Type B pancreatic cell (in vitro differentiated cells): ENCODE measurements around the gene ZMYND11. TPM values are rescaled to one million over a fixed set of nuclear protein-coding genes. Genes with fewer than 3 reads are reported as not detected.

ENCODE experiments used
- DNase-seq: peaks from one replicate; pipeline ENCODE4 v3.0.0; 2021; ENCODE audit warnings: mixed read lengths; ENCODE audit not compliant: unreplicated experiment; ENCODE audit errors: extremely low spot score
- H3K27ac Mint-ChIP-seq: 2 replicates; pipeline ENCODE4 v1.8.0; 2021; ENCODE audit warnings: mild to moderate bottlenecking, mixed read lengths
- H3K27me3 Mint-ChIP-seq: 2 replicates; pipeline ENCODE4 v1.8.0; 2021; ENCODE audit warnings: mixed read lengths
- H3K36me3 Mint-ChIP-seq: 2 replicates; pipeline ENCODE4 v1.8.0; 2021; ENCODE audit warnings: mixed read lengths
- H3K4me1 Mint-ChIP-seq: one replicate; pipeline ENCODE4 v1.8.0; 2021; ENCODE audit warnings: mixed read lengths; ENCODE audit not compliant: unreplicated experiment
- H3K4me3 Mint-ChIP-seq: 2 replicates; pipeline ENCODE4 v1.8.0; 2021; ENCODE audit warnings: mild to moderate bottlenecking, mixed read lengths
- H3K9me3 Mint-ChIP-seq: 2 replicates; pipeline ENCODE4 v1.8.0; 2021; ENCODE audit warnings: mixed read lengths
- CTCF ChIP-seq: fragments of 200-600 bp; sonication (generic); conservative IDR thresholded peaks from 2 replicates; pipeline ENCODE4 v1.5.0; 2021; ENCODE audit warnings: antibody characterized with exemption, mild to moderate bottlenecking
- total RNA-seq: library from RNA; stranded (reverse); gene quantifications from 2 replicates; pipeline ENCODE4 v1.2.1, GENCODE V29; 2021; ENCODE audit warnings: low replicate concordance

The ZMYND11 gene
- total RNA-seq, 1 donor from 2014 or later, result 58.7 TPM

- no peak overlapping the region for H3K27ac Mint-ChIP-seq
- H3K4me3 Mint-ChIP-seq, result no peak overlapping the region
- H3K36me3 Mint-ChIP-seq, result peaks cover 11% of the 10 kb centered on the region
- no peak for TF ChIP-seq CTCF
- H3K9me3 Mint-ChIP-seq, result no peaks in the 10 kb centered on the region
- DNase-seq, result no peak
- no peaks in the 10 kb centered on the region for H3K27me3 Mint-ChIP-seq
- H3K4me1 Mint-ChIP-seq, result peaks cover 3% of the 10 kb centered on the region
Measured at GRCh38 chr10:273088-273487, 137.8 kb downstream of the ZMYND11 start.

GRCh38 chr10:274866-275265 lies 139.6 kb downstream of the ZMYND11 start:
- H3K4me3 Mint-ChIP-seq, result no peak overlapping the region
- H3K27me3 Mint-ChIP-seq, result no peaks in the 10 kb centered on the region
- no peak overlapping the region for H3K27ac Mint-ChIP-seq
- no peak for TF ChIP-seq CTCF
- peaks cover 3% of the 10 kb centered on the region for H3K4me1 Mint-ChIP-seq
- H3K9me3 Mint-ChIP-seq, result no peaks in the 10 kb centered on the region
- DNase-seq, result no peak
- peaks cover 11% of the 10 kb centered on the region for H3K36me3 Mint-ChIP-seq

GRCh38 chr10:275680-276079 lies 140.4 kb downstream of the ZMYND11 start:
- TF ChIP-seq CTCF, result no peak
- H3K4me3 Mint-ChIP-seq, result no peak overlapping the region
- H3K27ac Mint-ChIP-seq, result no peak overlapping the region
- no peaks in the 10 kb centered on the region for H3K27me3 Mint-ChIP-seq
- H3K4me1 Mint-ChIP-seq, result peaks cover 3% of the 10 kb centered on the region
- H3K9me3 Mint-ChIP-seq, result no peaks in the 10 kb centered on the region
- H3K36me3 Mint-ChIP-seq, result peaks cover 16% of the 10 kb centered on the region
- DNase-seq, result no peak

- Mint-ChIP-seq H3K4me1 (peaks cover 3% of the 10 kb centered on the region), H3K27ac (no peak overlapping the region), H3K9me3 (no peaks in the 10 kb centered on the region), H3K36me3 (peaks cover 27% of the 10 kb centered on the region), H3K4me3 (no peak overlapping the region), H3K27me3 (no peaks in the 10 kb centered on the region)
- TF ChIP-seq CTCF, result no peak
- no peak for DNase-seq
Measured at GRCh38 chr10:277963-278362, 142.7 kb downstream of the ZMYND11 start.

GRCh38 chr10:278707-279106 lies 143.5 kb downstream of the ZMYND11 start:
- Mint-ChIP-seq H3K36me3 (peaks cover 29% of the 10 kb centered on the region), H3K27me3 (no peaks in the 10 kb centered on the region), H3K9me3 (no peaks in the 10 kb centered on the region), H3K27ac (no peak overlapping the region), H3K4me1 (peaks cover 3% of the 10 kb centered on the region), H3K4me3 (no peak overlapping the region)
- TF ChIP-seq CTCF, result no peak
- DNase-seq, result no peak

GRCh38 chr10:279232-279631 lies 144.0 kb downstream of the ZMYND11 start:
- Mint-ChIP-seq H3K4me3 (no peak overlapping the region), H3K27me3 (no peaks in the 10 kb centered on the region), H3K4me1 (peaks cover 3% of the 10 kb centered on the region), H3K36me3 (peaks cover 31% of the 10 kb centered on the region), H3K9me3 (no peaks in the 10 kb centered on the region), H3K27ac (no peak overlapping the region)
- DNase-seq, result no peak
- no peak for TF ChIP-seq CTCF
